Peyer's patch (tissue), 4 donors: ENCODE measurements around the gene IFNL1.

Experiments
- POLR2A ChIP-seq, 2 donors: fragments of 450-650 bp; IDR thresholded peaks; one replicate each; pipeline ENCODE4 v1.5.1; 2017; ENCODE audit warnings: antibody characterized with exemption in 2 of 2, mild to moderate bottlenecking in 2 of 2, moderate library complexity in 2 of 2
- TF ChIP-seq, protein P1 (sequence below), 6 experiments: fragments of 450-650 bp in 4 of 6; fragments of 200-600 bp in 2 of 6; sonication (generic) in 1 of 6; IDR thresholded peaks; one replicate each; pipeline ENCODE4 v1.5.1; 2017 to 2019; ENCODE audit warnings: antibody characterized with exemption in 6 of 6, mild to moderate bottlenecking in 3 of 6, moderate library complexity in 1 of 6

- TF ChIP-seq, protein P1, sequence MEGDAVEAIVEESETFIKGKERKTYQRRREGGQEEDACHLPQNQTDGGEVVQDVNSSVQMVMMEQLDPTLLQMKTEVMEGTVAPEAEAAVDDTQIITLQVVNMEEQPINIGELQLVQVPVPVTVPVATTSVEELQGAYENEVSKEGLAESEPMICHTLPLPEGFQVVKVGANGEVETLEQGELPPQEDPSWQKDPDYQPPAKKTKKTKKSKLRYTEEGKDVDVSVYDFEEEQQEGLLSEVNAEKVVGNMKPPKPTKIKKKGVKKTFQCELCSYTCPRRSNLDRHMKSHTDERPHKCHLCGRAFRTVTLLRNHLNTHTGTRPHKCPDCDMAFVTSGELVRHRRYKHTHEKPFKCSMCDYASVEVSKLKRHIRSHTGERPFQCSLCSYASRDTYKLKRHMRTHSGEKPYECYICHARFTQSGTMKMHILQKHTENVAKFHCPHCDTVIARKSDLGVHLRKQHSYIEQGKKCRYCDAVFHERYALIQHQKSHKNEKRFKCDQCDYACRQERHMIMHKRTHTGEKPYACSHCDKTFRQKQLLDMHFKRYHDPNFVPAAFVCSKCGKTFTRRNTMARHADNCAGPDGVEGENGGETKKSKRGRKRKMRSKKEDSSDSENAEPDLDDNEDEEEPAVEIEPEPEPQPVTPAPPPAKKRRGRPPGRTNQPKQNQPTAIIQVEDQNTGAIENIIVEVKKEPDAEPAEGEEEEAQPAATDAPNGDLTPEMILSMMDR (IDR thresholded peaks at IDR 0.05): no peak
- TF ChIP-seq POLR2A (IDR thresholded peaks at IDR 0.05): no peak
Observed at GRCh38 chr19:39252458-39252857, 43.7 kb upstream of the IFNL1 start.
